GM18951 (cell line): ENCODE data around the gene MASP1.

Source experiments
- POLR2A ChIP-seq: IDR thresholded peaks from 4 replicates; pipeline ENCODE4 v1.6.1; 2011; ENCODE audit warnings: mild to moderate bottlenecking; ENCODE audit not compliant: insufficient read length, insufficient read depth; ENCODE audit errors: extremely low read depth
- in situ Hi-C: fragments of 300-500 bp; cut with MboI; formaldehyde crosslinking; loops from one replicate; pipeline ENCODE4 v1.12.0; 2022; ENCODE audit warnings: low sequenced_read_pairs, mixed read lengths, inconsistent platforms; ENCODE audit not compliant: unreplicated experiment

MASP1 gene

GRCh38 chr3:187288131-187288854 lies 3.2 kb downstream of the MASP1 start:
- in situ Hi-C loops = no loop called here
- TF ChIP-seq POLR2A = no peak

- in situ Hi-C loops = no loop called here
- no peak for TF ChIP-seq POLR2A
These were observed 4.3 kb downstream of the MASP1 start for GRCh38 chr3:187287256-187287655.

GRCh38 chr3:187286467-187287059 lies 5.0 kb downstream of the MASP1 start:
- no peak for TF ChIP-seq POLR2A
- in situ Hi-C loops = no loop called here

- in situ Hi-C loops = no loop called here
- TF ChIP-seq POLR2A = no peak
These were observed 10.3 kb downstream of the MASP1 start for GRCh38 chr3:187281191-187281714.

DNA sequence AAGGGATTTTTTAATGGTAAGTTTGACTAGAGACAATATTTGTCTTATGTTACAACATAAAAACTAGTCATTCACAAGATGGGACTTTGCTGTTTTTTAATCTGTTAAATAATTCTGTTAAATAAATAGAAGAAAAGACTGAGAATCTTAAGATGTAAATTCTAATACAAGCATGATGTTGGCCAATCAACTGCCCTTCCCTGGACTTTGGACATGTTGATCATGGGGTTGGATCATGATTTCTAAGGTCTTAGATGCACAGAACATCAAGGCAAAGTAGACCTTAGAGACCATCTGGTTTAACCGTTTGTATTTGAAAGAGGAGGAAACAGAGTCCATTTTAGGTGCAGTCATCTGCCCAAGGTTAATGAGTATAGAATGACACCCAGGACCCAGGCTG lies 10.9 kb downstream of the MASP1 start:
- in situ Hi-C loops = no loop called here
- no peak for TF ChIP-seq POLR2A

DNA sequence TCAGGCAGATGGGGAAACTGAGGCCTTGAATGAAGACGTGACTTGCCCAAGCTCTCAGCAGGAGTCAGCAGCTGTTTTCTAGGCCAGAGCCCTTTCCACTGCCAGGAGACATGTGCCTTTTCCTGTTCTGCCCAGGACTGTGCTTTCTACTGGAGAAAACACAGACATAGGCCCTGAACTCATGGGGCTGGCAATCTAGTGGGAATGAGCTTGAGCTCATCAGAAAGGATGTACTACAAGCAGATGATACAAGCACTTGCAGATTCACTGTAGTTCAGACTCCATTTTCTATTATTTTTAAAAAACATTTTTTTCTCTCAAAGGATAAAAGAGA lies 14.4 kb downstream of the MASP1 start:
- in situ Hi-C loops = no loop called here
- no peak for TF ChIP-seq POLR2A

DNA sequence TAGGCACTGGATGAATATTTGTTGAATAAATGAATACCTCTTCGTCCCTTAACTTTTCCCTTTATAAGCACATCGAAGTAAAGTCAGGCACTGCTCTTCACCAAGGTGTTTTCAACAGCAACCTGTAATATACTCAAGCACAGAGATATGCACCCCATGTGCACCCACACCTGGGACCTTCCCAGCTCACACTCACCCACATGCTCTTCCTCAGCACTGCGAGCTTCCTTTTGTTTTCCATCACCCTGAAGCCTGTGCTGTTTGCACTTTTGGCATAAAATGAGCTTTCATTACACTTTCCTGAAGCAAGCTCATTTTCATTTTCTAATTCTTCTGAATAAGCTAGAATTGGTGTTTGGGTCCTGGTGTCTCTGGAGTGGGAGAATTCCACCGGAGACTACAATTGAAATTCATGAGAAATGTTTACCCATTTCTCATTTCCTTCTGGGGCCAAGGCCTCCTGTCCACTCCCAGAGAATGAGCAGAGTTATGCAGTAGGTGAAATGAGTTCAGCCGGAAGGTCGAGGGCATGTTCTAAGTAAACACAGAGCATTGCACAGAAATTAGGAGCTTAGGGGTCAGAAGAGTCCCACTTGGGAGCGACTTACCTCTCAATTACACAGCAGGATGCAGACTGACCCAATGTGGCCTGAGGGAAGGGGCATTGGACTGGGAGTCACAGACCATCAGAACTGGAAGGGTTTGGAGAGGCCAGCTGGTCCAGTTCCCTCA lies 15.0 kb downstream of the MASP1 start:
- in situ Hi-C loops = no loop called here
- TF ChIP-seq POLR2A = no peak

- no peak for TF ChIP-seq POLR2A
- in situ Hi-C loops = no loop called here
These were observed 16.6 kb downstream of the MASP1 start for GRCh38 chr3:187274977-187275338.

DNA sequence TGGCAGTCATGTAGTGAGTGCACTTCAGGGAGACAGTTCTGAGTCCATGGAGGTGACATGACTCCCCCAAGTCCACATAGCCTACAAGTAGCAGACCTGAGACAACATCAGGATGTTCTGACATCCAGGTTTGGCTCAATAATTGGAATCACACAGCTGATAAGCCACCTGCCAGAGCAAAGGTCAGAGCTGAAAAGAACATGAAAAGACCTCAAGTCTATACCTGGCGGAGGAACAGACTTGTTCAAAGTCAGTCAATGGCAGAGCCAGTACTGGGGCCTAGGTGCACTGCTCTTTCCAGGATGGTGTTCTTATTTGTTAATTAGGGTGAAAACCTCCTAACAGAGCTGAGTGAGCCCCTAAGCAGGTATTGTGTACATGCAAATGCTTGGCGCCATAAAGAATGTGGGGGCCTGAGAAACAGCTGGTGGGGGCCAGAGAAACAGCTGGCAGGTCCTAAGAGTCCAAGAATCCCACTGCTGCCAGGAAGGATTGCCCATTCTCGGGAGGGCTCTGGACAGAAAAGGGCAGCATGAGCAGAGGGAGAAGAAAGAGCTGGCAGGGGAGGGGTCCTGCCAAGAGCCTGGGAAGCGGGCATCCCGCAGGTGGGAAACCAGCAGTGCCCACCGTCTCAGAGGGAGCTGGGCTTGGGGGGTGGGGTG lies 17.1 kb downstream of the MASP1 start:
- in situ Hi-C loops = no loop called here
- TF ChIP-seq POLR2A = no peak

- no peak for TF ChIP-seq POLR2A
- in situ Hi-C loops = no loop called here
These were observed 20.0 kb downstream of the MASP1 start for GRCh38 chr3:187271582-187271981.

GRCh38 chr3:187269486-187269885 lies 22.1 kb downstream of the MASP1 start:
- in situ Hi-C loops = no loop called here
- TF ChIP-seq POLR2A = no peak

DNA sequence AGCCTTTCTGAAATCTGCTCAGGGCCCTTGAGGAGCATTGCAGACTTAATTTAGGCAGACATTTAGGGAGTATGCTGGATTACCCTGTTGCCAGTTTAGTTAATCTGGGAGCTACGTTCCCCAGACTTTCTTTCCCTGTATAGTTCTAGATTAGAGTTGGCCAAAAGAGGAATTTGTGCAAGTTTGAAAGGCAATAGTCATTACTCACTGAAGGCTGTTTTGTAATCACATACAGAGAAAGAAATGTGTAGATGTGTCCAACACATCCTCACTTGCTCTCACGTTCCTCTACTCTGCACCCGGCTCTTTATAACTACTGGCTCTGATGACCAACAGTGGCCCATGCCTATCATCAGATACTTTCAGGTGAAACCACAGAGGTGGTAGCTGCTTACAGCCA lies 24.2 kb downstream of the MASP1 start:
- in situ Hi-C loops = no loop called here
- TF ChIP-seq POLR2A = no peak

GRCh38 chr3:187266691-187267090 lies 24.8 kb downstream of the MASP1 start:
- in situ Hi-C loops = no loop called here
- TF ChIP-seq POLR2A = no peak

GRCh38 chr3:187265461-187265955 lies 26.0 kb downstream of the MASP1 start:
- in situ Hi-C loops = no loop called here
- no peak for TF ChIP-seq POLR2A

GRCh38 chr3:187264911-187265310 lies 26.6 kb downstream of the MASP1 start:
- TF ChIP-seq POLR2A = no peak
- in situ Hi-C loops = no loop called here
